GM12878 (cell line): ENCODE data around the gene OPCML. TPM values are rescaled to one million over a fixed set of nuclear protein-coding genes. Genes with fewer than 3 reads are reported as not detected.

ENCODE experiments used
- ATAC-seq: fragments of 200-7000 bp; cut with Tn5 transposase; 3 replicates; pipeline ENCODE4 v1.9.1; 2020; ENCODE audit warnings: mild to moderate bottlenecking, moderate library complexity
- BruUV-seq: library from RNA; stranded (reverse); fragments of 400-500 nt; replicated peaks from 2 replicates; lab custom pipeline; 2021; lab: Mats Ljungman, UMichigan
- CTCF ChIA-PET: fragments of 300-600 bp; sonication (Branson Sonifier 250); formaldehyde crosslinking; extraction: SDS; loops from one replicate; lab custom pipeline; 2021; ENCODE audit warnings: inconsistent platforms; lab: Yijun Ruan, JAX
- POLR2A ChIA-PET: fragments of 350-600 bp; formaldehyde crosslinking; extraction: SDS; loops from one replicate; lab custom pipeline; 2021; ENCODE audit warnings: inconsistent platforms; lab: Charles Lee
- RAD21 ChIA-PET: fragments of 300-600 bp; sonication (Branson Sonifier 250); formaldehyde crosslinking; loops from one replicate; lab custom pipeline; 2023; ENCODE audit warnings: antibody characterized with exemption; ENCODE audit not compliant: unreplicated experiment; lab: Charles Lee
- SMC1A ChIA-PET: fragments of 300-600 bp; sonication (Branson Sonifier 250); formaldehyde crosslinking; loops from one replicate; lab custom pipeline; 2023; ENCODE audit not compliant: unreplicated experiment, uncharacterized antibody; lab: Charles Lee
- DNase-seq: peaks from one replicate; pipeline ENCODE4 v3.0.0-alpha.2; 2011; ENCODE audit warnings: low read depth, low spot score
- FAIRE-seq: peaks from 3 replicates; lab custom pipeline; 2011; peaks lifted over from hg19 to GRCh38; lab: Jason Lieb, UNC
- H2AFZ ChIP-seq: 2 replicates; pipeline ENCODE4 v1.6.0; 2011; ENCODE audit warnings: low read depth, low read length, control low read depth; ENCODE audit not compliant: control insufficient read depth
- H3K27ac ChIP-seq: 2 replicates; pipeline ENCODE4 v1.5.1; 2011; ENCODE audit warnings: control low read depth; ENCODE audit not compliant: control insufficient read depth, insufficient read depth
- H3K27me3 ChIP-seq, 2 experiments: replicated peaks in 1 of 2; 2 replicates each; pipeline versions ENCODE4 v1.6.0 to v1.6.1; 2011; ENCODE audit warnings: low read length in 1 of 2; ENCODE audit not compliant: control insufficient read depth in 2 of 2, insufficient read depth in 2 of 2
- H3K36me3 ChIP-seq, 2 experiments: 2 replicates each; pipeline ENCODE4 v1.5.1; 2011; ENCODE audit warnings: low read length in 1 of 2; ENCODE audit not compliant: control insufficient read depth in 2 of 2, insufficient read depth in 2 of 2
- H3K4me1 ChIP-seq: 2 replicates; pipeline ENCODE4 v1.6.1; 2011; ENCODE audit warnings: mild to moderate bottlenecking, low read length, moderate library complexity, mixed read lengths; ENCODE audit not compliant: control insufficient read depth, insufficient read depth
- H3K4me2 ChIP-seq: 2 replicates; pipeline ENCODE4 v1.6.0; 2011; ENCODE audit warnings: control low read depth; ENCODE audit not compliant: control insufficient read depth, insufficient read depth
- H3K4me3 ChIP-seq: fragments of 200-600 bp; sonication (generic); 2 replicates; pipeline ENCODE4 v1.5.1; 2016
- H3K79me2 ChIP-seq: 2 replicates; pipeline ENCODE4 v1.6.0; 2011; ENCODE audit warnings: low read length; ENCODE audit not compliant: control insufficient read depth, insufficient read depth
- H3K9ac ChIP-seq: 2 replicates; pipeline ENCODE4 v1.8.0; 2011; ENCODE audit warnings: low read length, control low read depth, mixed read lengths; ENCODE audit not compliant: control insufficient read depth, insufficient read depth
- H3K9me3 ChIP-seq: replicated peaks from 3 replicates; pipeline ENCODE4 v1.5.1; 2011; ENCODE audit warnings: mild to moderate bottlenecking, low read length; ENCODE audit not compliant: control insufficient read depth, insufficient read depth
- H4K20me1 ChIP-seq: 2 replicates; pipeline ENCODE4 v1.6.0; 2011; ENCODE audit not compliant: control insufficient read depth, insufficient read depth
- ATF3 ChIP-seq: IDR thresholded peaks from 2 replicates; pipeline ENCODE4 v1.6.1; 2011; ENCODE audit warnings: low read depth, mild to moderate bottlenecking, low read length, moderate library complexity, borderline replicate concordance; ENCODE audit errors: extremely low read depth
- CTCF ChIP-seq, 3 experiments: IDR thresholded peaks in 2 of 3; conservative IDR thresholded peaks in 1 of 3; 2 replicates each; pipeline ENCODE4 v1.5.1; 2011; ENCODE audit warnings: low read depth in 3 of 3, low read length in 3 of 3, mild to moderate bottlenecking in 3 of 3, control low read depth in 2 of 3, moderate library complexity in 2 of 3, inconsistent platforms in 1 of 3, mixed read lengths in 1 of 3; ENCODE audit not compliant: control insufficient read depth in 2 of 3, insufficient read depth in 1 of 3; ENCODE audit errors: extremely low read depth in 1 of 3
- E4F1 ChIP-seq: fragments of 450-650 bp; IDR thresholded peaks from 2 replicates; pipeline ENCODE4 v1.6.1; 2018; ENCODE audit warnings: borderline replicate concordance, mild to moderate bottlenecking; ENCODE audit not compliant: partially characterized antibody
- ESRRA ChIP-seq: IDR thresholded peaks from 2 replicates; pipeline ENCODE4 v1.6.1; 2012; ENCODE audit warnings: mild to moderate bottlenecking, low read length, improper control_type of control experiment
- ETV6 ChIP-seq, 2 experiments: fragments of 450-650 bp in 1 of 2; IDR thresholded peaks in 1 of 2; conservative IDR thresholded peaks in 1 of 2; 2 replicates each; pipeline ENCODE4 v1.6.1; 2014; ENCODE audit warnings: antibody characterized with exemption in 1 of 2, borderline replicate concordance in 1 of 2, low read depth in 1 of 2, mild to moderate bottlenecking in 1 of 2, moderate library complexity in 1 of 2
- IRF5 ChIP-seq: fragments of 450-650 bp; IDR thresholded peaks from 2 replicates; pipeline ENCODE4 v1.6.1; 2017; ENCODE audit warnings: borderline replicate concordance
- KLF5 ChIP-seq: fragments of 450-650 bp; IDR thresholded peaks from 2 replicates; pipeline ENCODE4 v1.6.1; 2014; ENCODE audit warnings: mild to moderate bottlenecking; ENCODE audit not compliant: partially characterized antibody
- POLR2AphosphoS5 ChIP-seq: IDR thresholded peaks from 2 replicates; pipeline ENCODE4 v1.6.1; 2011; ENCODE audit warnings: mild to moderate bottlenecking, low read length, inconsistent platforms
- POU2F2 ChIP-seq: IDR thresholded peaks from 3 replicates; pipeline ENCODE4 v1.6.1; 2011; ENCODE audit warnings: low read depth, mild to moderate bottlenecking, low read length, borderline replicate concordance
- RB1 ChIP-seq: fragments of 450-650 bp; formaldehyde crosslinking; IDR thresholded peaks from 2 replicates; pipeline ENCODE4 v1.6.1; 2017; ENCODE audit warnings: mild to moderate bottlenecking, borderline replicate concordance
- SKIL ChIP-seq: fragments of 450-650 bp; IDR thresholded peaks from 2 replicates; pipeline ENCODE4 v1.6.1; 2017; ENCODE audit warnings: mild to moderate bottlenecking, low read depth, inconsistent platforms; ENCODE audit not compliant: poor library complexity, severe bottlenecking
- USF1 ChIP-seq: IDR thresholded peaks from 2 replicates; pipeline ENCODE4 v1.6.1; 2011; ENCODE audit warnings: borderline replicate concordance, low read depth, mild to moderate bottlenecking, moderate library complexity, mixed read lengths, low read length; ENCODE audit not compliant: insufficient read depth; ENCODE audit errors: extremely low read length
- YBX1 ChIP-seq: fragments of 450-650 bp; IDR thresholded peaks from 2 replicates; pipeline ENCODE4 v1.6.1; 2016; ENCODE audit warnings: antibody characterized with exemption
- WGBS: methylation state at CpG from one replicate; pipeline ENCODE4 v1.1.6; 2016; ENCODE audit warnings: low lambda C conversion rate; ENCODE audit not compliant: insufficient replicate concordance, insufficient coverage; ENCODE audit errors: missing lambda C conversion rate; 5-methylcytosine and 5-hydroxymethylcytosine counted together
- in situ Hi-C: fragments of 300-500 bp; cut with MboI; formaldehyde crosslinking; loops from 9 replicates; pipeline ENCODE4 v1.14.3; 2018; ENCODE audit warnings: mixed read lengths
- intact Hi-C: fragments of 100-400 bp; cut with micrococcal nuclease; formaldehyde crosslinking; loops from one replicate; pipeline ENCODE4 v1.14.2; 2022; ENCODE audit not compliant: unreplicated experiment
- polyA plus RNA-seq, 11 experiments: library from polyadenylated mRNA; depleted of rRNA in 4 of 11; unstranded in 6 of 11; stranded (reverse) in 5 of 11; fragments of >200 nt; fragmentation: Nextera tagmentation in 4 of 11; fragmentation: Illumina TruSeq in 1 of 11; extraction: Ambion mirVana in 4 of 11; extraction: Trizol in 1 of 11; gene quantifications; 1 replicate in 1 of 11; 2 replicates in 10 of 11; pipeline versions ENCODE4 v1.2.1 to v1.2.3, GENCODE V29; 2011 to 2016; ENCODE audit warnings: inconsistent platforms in 2 of 11, missing spikeins in 2 of 11, low read depth in 1 of 11
- total RNA-seq, 4 experiments: library from RNA; depleted of rRNA in 3 of 4; stranded (reverse); fragments of >200 nt in 3 of 4; fragmentation: Illumina TruSeq in 1 of 4; extraction: Trizol in 1 of 4; gene quantifications; 2 replicates each; pipeline versions ENCODE4 v1.2.1 to v1.2.3, GENCODE V29; 2013 to 2021

OPCML gene
- total and polyA plus RNA-seq, 10 of the 15 experiments (the other 5 are each of a cell fraction or from before 2014, with no cell fraction given), result 0.84 TPM; not detected in 9

GRCh38 chr11:132904091-132904490, 628.2 kb downstream of the OPCML start:
- Histone ChIP-seq H3K27me3 (no peaks in the 10 kb centered on the region; a peak in 1 of 4 replicates), H4K20me1 (no peaks in the 10 kb centered on the region), H3K27ac (no peak overlapping the region), H3K4me3 (no peak overlapping the region), H3K9me3 (no peaks in the 10 kb centered on the region), H3K4me1 (no peaks in the 10 kb centered on the region), H3K9ac (no peak overlapping the region), H3K36me3 (no peaks in the 10 kb centered on the region), H3K4me2 (no peak overlapping the region), H3K79me2 (no peaks in the 10 kb centered on the region), H2AFZ (no peak overlapping the region)
- ATAC-seq (no peak), FAIRE-seq (no peak), DNase-seq (no peak)
- SMC1A ChIA-PET, result interaction anchor here (1.1 kb wide), 1 partner anchor 11 kb away, joined by 5 read pairs; no protein-coding TSS in a partner anchor
- in situ Hi-C loops (no loop called here), intact Hi-C loops (no loop called here)
- RAD21 ChIA-PET, result no interaction called here
- CTCF ChIA-PET, result interaction anchor here (1.0 to 2.1 kb wide), 2 partner anchors 35 to 36 kb away, joined by 4 to 6 read pairs; no protein-coding TSS in a partner anchor
- BruUV-seq, result no TSS peak
- WGBS, result 0% methylated on average over 1 of the region's 1 CpG
- POLR2A ChIA-PET, result no interaction called here
- TF ChIP-seq POU2F2 (no peak), E4F1 (no peak), ATF3 (no peak), ESRRA (no peak), CTCF (IDR thresholded peaks at IDR 0.05 in 2 of 3, conservative IDR thresholded peaks at IDR 0.05 in 1 of 3; ENCODE audit: control insufficient read depth in 2 of 3, extremely low read depth in 1 of 3, insufficient read depth in 1 of 3, low read depth in 3 of 3, low read length in 3 of 3) (no peak), RB1 (no peak), KLF5 (no peak), SKIL (no peak), ETV6 (conservative IDR thresholded peaks at IDR 0.05 in 1 of 2, IDR thresholded peaks at IDR 0.05 in 1 of 2; ENCODE audit: borderline replicate concordance in 1 of 2, low read depth in 1 of 2) (no peak), IRF5 (no peak), POLR2AphosphoS5 (no peak), YBX1 (no peak), USF1 (no peak)
